ENCODE results near the gene DDX59.
"Not testable (repeated sequence)": the region's sequence is repeated elsewhere in the genome, so short reads cannot be mapped to it uniquely, and the experiment has no call there.

DDX59 gene

DNA sequence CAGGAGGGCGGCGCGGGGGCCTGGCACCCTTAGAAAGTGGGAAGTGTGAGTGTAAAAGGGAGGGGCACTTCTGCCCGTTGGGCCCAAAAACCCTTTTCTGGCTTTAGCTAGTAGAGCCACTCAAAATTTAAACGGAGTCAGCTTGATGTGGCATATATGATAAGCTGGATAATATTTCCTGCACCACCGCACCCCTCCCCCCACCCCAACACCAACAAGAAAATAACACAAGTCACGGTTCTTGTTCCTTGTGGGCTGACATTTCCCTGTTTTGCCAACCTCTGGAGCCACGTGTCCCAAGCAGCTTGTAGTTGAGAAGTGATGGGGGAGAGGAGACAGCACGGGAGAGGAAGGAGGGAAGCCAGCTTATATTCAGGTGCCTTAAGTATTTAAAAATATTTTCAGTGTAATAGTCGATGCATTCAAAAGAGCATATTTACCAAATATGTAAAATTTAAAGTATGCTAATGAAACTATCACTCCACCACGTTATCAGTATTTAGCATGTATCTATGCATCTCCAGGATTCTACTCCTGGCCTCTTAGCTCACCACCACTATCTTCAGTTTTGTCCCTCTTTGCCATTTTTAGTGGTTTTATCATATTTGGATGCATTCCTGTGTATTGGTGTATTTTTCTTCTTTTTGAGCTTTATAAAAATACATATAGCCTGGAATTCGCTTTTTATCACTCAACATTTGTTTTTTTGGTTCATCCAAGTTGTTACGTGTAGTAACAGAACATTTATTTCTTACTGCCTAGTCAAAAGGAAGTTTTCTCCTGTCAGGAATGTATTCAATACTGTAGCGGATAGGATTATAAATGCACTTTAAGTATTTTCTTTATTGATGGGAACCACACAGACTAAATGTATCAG, 773 bp upstream of the DDX59 start:
- no peak for DNase-seq

GRCh38 chr1:200668514-200669313, 993 bp downstream of the DDX59 start:
- DNase-seq = no peak

GRCh38 chr1:200666309-200666708, 3.4 kb downstream of the DDX59 start:
- no peak for DNase-seq

- no peak for DNase-seq
Observed at GRCh38 chr1:200665861-200666260, 3.8 kb downstream of the DDX59 start.

DNA sequence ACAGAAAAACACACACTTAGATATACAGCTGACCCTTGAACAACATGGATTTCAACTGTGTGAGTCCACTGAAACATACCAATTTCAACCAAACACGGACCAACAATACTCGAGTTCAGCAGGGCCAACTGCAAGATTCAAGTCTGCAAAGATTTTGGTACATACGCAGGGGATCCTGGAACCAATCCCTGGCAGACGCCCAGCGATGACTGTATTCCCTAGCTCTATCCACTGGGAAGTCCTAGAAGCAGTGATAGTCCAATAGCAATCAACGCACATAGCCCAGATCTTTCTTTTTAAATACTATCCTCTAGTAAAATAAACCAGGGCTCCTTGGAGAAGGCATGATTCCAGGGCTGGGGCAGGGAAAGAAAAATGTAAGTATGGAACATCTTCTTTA, 9.0 kb downstream of the DDX59 start:
- no peak for DNase-seq

- no peak for DNase-seq
Observed at GRCh38 chr1:200659269-200659668, 10.4 kb downstream of the DDX59 start.

DNA sequence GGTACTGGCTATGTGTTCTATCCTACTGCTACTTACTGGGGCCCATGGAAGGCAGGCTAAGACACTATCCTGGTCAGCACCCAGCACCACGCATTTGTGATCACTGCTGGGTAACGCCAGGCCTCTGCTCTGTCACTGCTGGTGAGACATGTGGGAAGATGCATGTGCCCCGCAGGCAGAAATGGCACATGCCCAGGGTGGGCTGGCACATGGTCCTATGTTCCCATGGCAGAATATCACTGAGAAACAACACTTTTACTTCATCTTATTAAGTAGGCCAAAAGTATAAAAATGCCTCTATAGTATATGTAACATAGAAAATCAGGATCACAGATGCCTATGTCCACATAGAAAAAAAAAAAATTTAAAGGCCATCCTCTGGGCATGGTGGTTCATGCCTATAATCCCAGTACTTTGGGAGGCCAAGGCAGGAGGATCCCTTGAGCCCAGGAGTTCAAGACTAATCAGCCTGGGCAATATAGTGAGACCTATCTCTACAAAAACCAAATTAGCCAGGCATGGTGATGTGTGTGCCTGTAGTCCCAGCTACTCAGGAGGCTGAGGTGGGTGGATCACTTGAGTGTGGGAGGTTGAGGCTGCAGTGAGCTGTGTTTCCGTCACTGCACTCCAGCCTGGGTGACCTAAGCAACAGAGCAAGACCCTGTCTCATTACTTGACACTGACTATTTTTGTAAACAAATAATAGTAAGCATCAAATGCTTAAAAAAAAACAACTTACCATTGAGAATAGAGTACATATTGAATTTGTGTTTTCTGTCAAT, 11.5 kb downstream of the DDX59 start:
- DNase-seq = no peak

DNA sequence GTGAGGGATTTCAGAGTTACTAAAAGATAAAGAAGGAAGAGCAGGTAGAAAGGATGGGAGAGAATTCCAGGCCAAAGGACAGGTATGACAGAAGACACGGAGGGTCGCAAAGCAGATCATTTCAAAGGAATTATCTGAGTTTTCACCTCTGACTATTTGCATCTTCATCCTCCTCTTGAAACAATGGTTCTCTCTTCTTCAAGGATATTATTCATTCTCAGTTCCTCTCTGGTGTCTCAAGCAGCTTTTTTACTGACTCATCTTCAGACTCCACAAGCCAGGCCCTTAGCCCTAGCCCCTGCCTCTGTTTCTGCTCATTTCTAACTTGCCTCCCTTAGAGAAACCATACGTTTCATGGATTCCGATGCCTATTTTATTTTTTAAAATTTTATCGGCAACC, 15.0 kb downstream of the DDX59 start:
- no peak for DNase-seq

GRCh38 chr1:200653022-200653462, 16.7 kb downstream of the DDX59 start:
- DNase-seq = no peak

GRCh38 chr1:200652378-200652777, 17.3 kb downstream of the DDX59 start:
- no peak for DNase-seq

DNA sequence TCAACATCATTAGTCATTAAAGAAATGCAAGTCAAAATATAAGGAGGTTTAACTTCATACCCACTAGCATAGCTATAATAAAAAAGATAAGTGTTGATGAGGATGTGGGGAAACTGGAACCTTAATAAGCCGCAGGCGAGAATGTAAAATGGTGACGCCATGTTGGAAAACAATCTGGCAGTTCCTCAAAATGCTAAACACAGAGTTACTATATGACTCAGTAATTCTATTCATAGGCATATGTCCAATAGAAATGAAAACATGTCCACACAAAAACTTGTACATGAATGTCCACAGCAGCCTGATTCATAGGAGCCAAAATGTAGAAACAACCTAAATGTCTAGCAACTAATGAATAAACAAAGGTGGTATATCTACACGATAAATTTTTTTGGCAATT, 23.2 kb downstream of the DDX59 start:
- no peak for DNase-seq

GRCh38 chr1:200644021-200644420, 25.7 kb downstream of the DDX59 start:
- DNase-seq = no peak

DNA sequence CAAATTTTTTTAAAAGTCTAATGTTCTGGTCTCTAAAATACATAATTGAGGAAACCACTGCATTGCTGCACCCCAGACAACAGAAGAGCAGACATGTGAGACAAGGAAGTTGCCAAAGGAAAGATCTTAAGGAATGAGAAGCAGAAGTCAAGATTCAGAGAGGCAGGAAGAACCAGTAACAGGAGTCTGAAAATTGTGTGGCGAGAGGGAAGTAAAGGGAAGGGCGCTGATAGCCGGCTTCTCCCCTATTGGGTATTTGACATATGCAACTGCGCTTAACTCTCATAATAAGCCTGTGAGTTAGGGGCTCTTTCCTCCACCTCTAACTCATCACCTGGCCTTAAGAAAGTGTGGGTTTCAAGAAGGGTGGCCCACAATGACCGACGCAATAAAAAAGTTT, 27.2 kb downstream of the DDX59 start:
- DNase-seq = no peak

DNA sequence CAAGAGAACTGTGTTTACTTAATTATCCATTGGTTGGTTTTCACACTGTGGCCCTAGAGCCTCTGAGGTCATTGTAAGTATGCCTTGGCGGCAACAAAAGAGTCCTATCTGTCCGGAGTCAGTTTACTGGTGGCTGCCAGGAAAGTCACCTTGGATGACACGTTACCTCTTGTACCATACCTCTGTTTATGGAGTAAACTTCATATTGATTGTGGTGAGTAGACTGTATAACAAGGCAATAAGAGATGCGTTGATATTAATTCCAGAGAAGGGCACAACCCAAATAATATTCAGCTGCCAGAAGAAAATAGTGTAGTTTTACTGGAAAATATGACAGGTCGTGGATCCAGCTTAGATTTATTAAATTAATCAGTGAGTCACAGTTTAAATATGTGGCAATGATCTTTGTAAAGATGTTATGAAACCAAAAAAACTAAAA, 28.7 kb downstream of the DDX59 start:
- no peak for DNase-seq

DNA sequence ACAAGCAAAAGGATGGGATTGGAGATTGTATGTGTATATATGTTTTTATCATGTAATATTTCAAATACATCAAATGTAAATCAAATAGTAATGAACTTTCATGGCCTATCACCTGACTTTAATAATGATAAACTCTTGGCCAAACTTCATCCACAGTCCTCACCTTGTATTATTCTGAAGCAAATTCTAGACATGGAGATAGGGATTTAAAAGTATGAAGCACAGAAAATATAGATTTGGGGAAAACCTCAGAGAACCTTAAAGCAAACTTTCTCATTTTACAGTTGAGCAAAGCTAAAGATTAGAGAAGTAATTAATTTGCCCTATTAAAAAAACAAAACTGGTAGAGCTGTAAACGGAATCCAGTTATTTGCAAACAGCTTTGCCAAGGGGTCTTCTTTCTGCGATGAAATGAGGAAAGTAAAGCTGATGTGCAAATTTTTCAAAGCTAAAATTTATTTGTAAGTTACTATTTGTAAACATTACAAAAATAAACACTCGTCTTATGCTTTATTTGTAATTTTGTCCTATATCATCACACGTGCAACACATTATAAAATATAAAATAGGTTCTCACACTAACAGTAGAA, 29.2 kb downstream of the DDX59 start:
- no peak for DNase-seq

GRCh38 chr1:200638073-200638472, 31.6 kb downstream of the DDX59 start:
- DNase-seq = no peak

DNA sequence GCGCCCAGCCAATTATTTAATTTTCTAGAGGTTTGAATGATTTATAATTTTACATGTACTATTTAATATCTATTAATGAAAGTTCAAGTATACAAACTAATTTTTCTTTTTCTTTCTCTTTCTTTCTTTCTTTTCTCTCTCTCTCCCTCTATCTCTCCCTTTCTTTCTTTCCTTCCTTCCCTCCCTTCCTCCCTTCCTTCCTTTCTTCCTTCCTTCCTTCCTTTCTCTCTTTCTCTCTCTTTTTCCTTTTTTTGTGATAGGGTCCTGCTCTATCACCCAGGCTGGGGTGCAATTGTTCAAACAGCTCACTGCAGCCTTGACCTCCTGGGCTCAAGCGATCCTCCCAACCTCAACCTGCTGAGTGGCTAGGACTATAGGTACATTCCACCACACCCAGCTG, 33.0 kb downstream of the DDX59 start:
- no peak for DNase-seq

DNA sequence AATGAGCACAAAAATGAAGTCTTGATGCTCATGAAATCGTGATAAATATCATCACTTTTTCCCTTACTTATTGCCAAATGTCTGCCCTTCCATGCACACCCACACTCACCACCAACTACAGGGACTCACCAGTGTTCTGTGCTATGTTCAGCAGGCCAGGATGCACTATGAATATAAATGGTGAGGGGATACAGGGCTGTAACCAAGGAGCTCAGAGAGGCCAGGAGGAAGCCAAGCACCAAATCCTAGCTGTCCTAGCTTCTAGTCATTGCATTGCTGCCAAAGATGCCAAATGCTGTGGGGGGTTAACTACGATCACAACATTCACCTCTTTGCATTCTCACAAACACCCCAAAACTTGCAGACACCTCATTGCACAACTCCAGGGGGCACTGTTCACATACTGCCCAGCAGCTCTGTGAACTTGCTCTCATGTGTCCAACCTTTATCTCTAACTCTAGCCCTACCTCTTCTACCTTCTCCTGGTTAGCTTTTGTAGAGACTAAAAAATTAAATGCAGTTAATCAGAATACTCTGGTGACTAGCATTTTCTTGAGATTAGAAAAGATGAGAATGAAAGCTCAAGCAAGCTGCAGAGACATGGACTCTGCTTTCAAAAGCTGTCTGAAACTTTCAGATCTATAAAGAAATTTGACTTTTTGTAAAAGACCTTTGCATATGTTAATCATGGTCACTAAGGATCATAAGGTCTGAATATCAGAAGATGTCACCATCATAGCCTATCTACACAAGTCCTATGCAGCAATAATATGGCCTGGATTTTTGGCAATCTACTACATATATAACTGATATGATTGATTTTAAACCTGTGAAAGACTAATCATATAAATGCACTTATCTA, 35.2 kb downstream of the DDX59 start:
- DNase-seq = no peak

- DNase-seq = no peak
Observed at GRCh38 chr1:200631375-200631774, 38.3 kb downstream of the DDX59 start.

DNA sequence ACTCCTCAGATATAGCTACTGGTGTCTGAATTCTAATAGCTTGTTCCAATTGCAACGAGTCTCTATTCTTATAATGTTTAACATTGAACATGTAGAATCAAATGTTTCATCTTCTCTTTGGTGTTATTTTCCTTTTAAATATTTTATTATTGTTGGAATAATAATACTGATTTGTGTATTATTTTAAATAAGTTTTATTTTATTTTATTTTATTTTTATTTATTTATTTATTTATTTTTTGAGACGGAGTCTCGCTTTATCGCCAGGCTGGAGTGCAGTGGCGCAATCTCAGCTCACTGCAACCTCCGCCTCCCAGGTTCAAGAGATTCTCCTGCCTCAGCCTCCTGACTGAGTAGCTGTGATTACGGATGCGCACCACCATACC, 39.2 kb downstream of the DDX59 start:
- not testable (repeated sequence) for DNase-seq

- no peak for DNase-seq
Observed at GRCh38 chr1:200629876-200630514, 39.7 kb downstream of the DDX59 start.
